OCI-LY1 (cell line): ENCODE data around the gene LYL1.

Experiments
- H2AFZ ChIP-seq: fragments of 200-600 bp; sonication (generic), shearing (Covaris generic); 2 replicates; pipeline ENCODE4 v1.6.0; 2014; ENCODE audit warnings: antibody characterized with exemption, mild to moderate bottlenecking, low read length
- H3F3A ChIP-seq: fragments of 200-600 bp; sonication (generic), shearing (Covaris generic); 2 replicates; pipeline ENCODE4 v1.6.0; 2014; ENCODE audit warnings: mild to moderate bottlenecking, antibody characterized with exemption, low read length, moderate library complexity; ENCODE audit not compliant: insufficient read depth
- H3K27ac ChIP-seq: fragments of 200-600 bp; sonication (generic); 2 replicates; pipeline ENCODE4 v1.5.1; 2014; ENCODE audit warnings: low read length, mixed run types, mild to moderate bottlenecking, low read depth; ENCODE audit not compliant: poor library complexity, severe bottlenecking
- H3K27me3 ChIP-seq: fragments of 200-600 bp; sonication (generic); 2 replicates; pipeline ENCODE4 v1.6.0; 2014; ENCODE audit warnings: antibody characterized with exemption, mild to moderate bottlenecking, low read length, moderate library complexity; ENCODE audit not compliant: insufficient read depth
- H3K36me3 ChIP-seq: fragments of 200-600 bp; sonication (generic); 2 replicates; pipeline ENCODE4 v1.6.1; 2014; ENCODE audit warnings: mild to moderate bottlenecking, antibody characterized with exemption, low read length, moderate library complexity, mixed read lengths; ENCODE audit not compliant: insufficient read depth
- H3K4me1 ChIP-seq: fragments of 200-600 bp; sonication (generic); 2 replicates; pipeline ENCODE4 v1.5.1; 2014; ENCODE audit warnings: mild to moderate bottlenecking, low read length, moderate library complexity; ENCODE audit not compliant: insufficient read depth, severe bottlenecking
- H3K4me2 ChIP-seq: fragments of 200-600 bp; sonication (generic), shearing (Covaris generic); 2 replicates; pipeline ENCODE4 v1.6.1; 2014; ENCODE audit warnings: low read length
- H3K4me3 ChIP-seq: fragments of 200-600 bp; sonication (generic); 2 replicates; pipeline ENCODE4 v1.5.1; 2014; ENCODE audit warnings: low read length, low read depth, mild to moderate bottlenecking, mixed read lengths; ENCODE audit not compliant: poor library complexity, severe bottlenecking
- H3K79me2 ChIP-seq: fragments of 200-600 bp; shearing (Covaris generic); 2 replicates; pipeline ENCODE4 v1.6.1; 2016; ENCODE audit warnings: mixed run types, low read length, mixed read lengths; ENCODE audit not compliant: insufficient read depth
- H3K9ac ChIP-seq: fragments of 200-600 bp; sonication (generic), shearing (Covaris generic); 2 replicates; pipeline ENCODE4 v1.6.1; 2014; ENCODE audit warnings: mild to moderate bottlenecking, low read length, mixed read lengths
- H3K9me2 ChIP-seq: fragments of 200-600 bp; sonication (generic), shearing (Covaris generic); 2 replicates; pipeline ENCODE4 v1.6.1; 2014; ENCODE audit warnings: low read depth, mild to moderate bottlenecking, low read length, mixed read lengths
- H3K9me3 ChIP-seq: fragments of 200-600 bp; shearing (Covaris generic); 2 replicates; pipeline ENCODE4 v1.6.1; 2014; ENCODE audit warnings: low read length, mixed read lengths
- H4K20me1 ChIP-seq: fragments of 200-600 bp; sonication (generic), shearing (Covaris generic); 2 replicates; pipeline ENCODE4 v1.6.0; 2016; ENCODE audit warnings: mild to moderate bottlenecking, low read length; ENCODE audit not compliant: insufficient read depth
- EZH2 ChIP-seq: fragments of 200-600 bp; sonication (generic), shearing (Covaris generic); IDR thresholded peaks from 2 replicates; pipeline ENCODE4 v1.8.0; 2017; ENCODE audit warnings: borderline replicate concordance, mixed run types, mild to moderate bottlenecking, antibody characterized with exemption, low read length, moderate library complexity, mixed read lengths
- TF ChIP-seq, protein P1 (sequence below): fragments of 200-600 bp; sonication (generic), shearing (Covaris generic); IDR thresholded peaks from 2 replicates; pipeline ENCODE4 v1.5.1; 2017; ENCODE audit warnings: mild to moderate bottlenecking, antibody characterized with exemption, low read length, moderate library complexity, mixed read lengths

LYL1 gene

DNA sequence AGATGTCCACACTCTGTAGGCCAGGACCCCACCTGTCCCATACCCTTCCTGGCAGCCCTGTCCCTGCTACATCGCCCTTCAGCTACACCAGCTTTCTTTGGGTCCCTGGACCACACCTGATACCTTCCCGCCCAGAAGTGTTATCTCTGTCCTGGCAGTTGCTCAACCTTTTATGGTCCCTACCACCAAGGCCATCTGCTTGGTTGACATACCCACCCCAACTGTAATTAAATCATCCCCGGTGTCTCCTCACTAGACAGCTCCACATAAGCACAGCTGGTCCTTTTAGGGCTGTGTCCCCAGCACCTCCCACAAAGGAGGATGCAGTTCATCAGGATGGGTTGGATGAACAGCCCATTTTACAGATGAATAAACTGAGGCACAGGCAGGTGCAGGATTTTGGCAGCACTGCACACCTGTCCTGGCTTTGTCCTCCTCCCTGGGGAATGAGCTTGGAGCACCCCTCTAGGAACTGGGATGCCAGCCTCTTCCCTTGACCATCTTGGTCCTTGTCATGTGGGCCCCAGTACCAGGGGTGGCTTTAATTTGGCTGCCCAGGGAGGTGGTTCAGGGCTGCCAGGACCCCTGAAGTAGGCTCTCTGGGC, 28.3 kb upstream of the LYL1 start:
- H3K4me2 ChIP-seq: no peak overlapping the region
- H3K27ac ChIP-seq: no peak overlapping the region
- H3K36me3 ChIP-seq: peaks cover 42% of the 10 kb centered on the region; the same call in 1 of the 2 replicates
- no peaks in the 10 kb centered on the region for H3K9me2 ChIP-seq
- H3K79me2 ChIP-seq: peaks cover 24% of the 10 kb centered on the region
- no peak for TF ChIP-seq EZH2
- TF ChIP-seq, protein P1, sequence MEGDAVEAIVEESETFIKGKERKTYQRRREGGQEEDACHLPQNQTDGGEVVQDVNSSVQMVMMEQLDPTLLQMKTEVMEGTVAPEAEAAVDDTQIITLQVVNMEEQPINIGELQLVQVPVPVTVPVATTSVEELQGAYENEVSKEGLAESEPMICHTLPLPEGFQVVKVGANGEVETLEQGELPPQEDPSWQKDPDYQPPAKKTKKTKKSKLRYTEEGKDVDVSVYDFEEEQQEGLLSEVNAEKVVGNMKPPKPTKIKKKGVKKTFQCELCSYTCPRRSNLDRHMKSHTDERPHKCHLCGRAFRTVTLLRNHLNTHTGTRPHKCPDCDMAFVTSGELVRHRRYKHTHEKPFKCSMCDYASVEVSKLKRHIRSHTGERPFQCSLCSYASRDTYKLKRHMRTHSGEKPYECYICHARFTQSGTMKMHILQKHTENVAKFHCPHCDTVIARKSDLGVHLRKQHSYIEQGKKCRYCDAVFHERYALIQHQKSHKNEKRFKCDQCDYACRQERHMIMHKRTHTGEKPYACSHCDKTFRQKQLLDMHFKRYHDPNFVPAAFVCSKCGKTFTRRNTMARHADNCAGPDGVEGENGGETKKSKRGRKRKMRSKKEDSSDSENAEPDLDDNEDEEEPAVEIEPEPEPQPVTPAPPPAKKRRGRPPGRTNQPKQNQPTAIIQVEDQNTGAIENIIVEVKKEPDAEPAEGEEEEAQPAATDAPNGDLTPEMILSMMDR: no peak
- no peaks in the 10 kb centered on the region for H3K9me3 ChIP-seq
- no peaks in the 10 kb centered on the region for H4K20me1 ChIP-seq
- H3K4me1 ChIP-seq: no peaks in the 10 kb centered on the region
- no peaks in the 10 kb centered on the region for H3K27me3 ChIP-seq
- H3K9ac ChIP-seq: no peak overlapping the region
- no peak overlapping the region for H2AFZ ChIP-seq
- H3F3A ChIP-seq: no peaks in the 10 kb centered on the region
- H3K4me3 ChIP-seq: no peak overlapping the region

DNA sequence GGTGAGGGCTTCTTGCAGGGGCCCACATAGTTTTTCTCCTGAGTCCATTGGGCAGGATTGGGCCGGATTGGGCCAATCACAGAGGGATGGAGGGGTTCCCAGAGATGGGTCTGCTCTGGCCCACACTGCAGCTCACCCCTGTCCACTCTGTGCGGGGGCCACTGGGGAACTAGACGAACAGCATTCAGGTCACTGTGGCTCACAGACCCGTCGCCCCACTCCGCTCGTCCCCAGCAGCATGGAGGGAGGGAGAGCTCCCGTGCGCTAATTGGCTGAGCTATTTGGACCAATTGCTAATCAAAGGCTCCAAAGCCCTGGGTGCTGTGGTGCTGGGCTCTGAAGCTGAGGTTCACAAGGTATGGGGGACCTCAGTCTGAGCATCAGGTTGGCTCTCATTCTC, 26.7 kb upstream of the LYL1 start:
- Histone ChIP-seq H3F3A (no peaks in the 10 kb centered on the region), H3K36me3 (peaks cover 34% of the 10 kb centered on the region; the same call in 1 of the 2 replicates), H2AFZ (no peak overlapping the region), H3K79me2 (peaks cover 24% of the 10 kb centered on the region), H3K9me3 (no peaks in the 10 kb centered on the region), H3K4me1 (no peaks in the 10 kb centered on the region), H3K9ac (no peak overlapping the region), H3K9me2 (no peaks in the 10 kb centered on the region), H3K27me3 (no peaks in the 10 kb centered on the region), H4K20me1 (no peaks in the 10 kb centered on the region), H3K4me2 (no peak overlapping the region), H3K27ac (no peak overlapping the region), H3K4me3 (no peak overlapping the region)
- no peak for TF ChIP-seq EZH2

DNA sequence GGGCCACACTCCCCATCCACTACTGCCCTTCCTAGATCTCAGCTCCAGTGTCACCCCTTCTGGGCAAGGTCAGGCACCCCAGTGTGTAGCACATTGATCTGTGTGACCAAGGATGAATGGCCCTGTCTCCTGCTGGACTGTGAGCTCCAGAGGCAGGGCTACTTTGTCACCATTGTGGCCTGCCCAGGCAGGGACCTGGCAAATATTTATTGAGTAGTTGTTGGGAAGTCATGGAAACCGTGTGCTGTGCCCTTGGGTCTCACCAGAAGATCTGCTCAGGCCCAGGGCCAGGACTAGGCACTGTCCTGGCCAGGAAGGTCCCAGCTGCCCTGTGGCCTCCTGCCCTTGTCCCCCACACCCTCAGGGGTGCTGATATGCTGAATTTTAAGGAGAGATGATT, 25.9 kb upstream of the LYL1 start:
- no peak overlapping the region for H3K4me2 ChIP-seq
- H3K9me3 ChIP-seq: no peaks in the 10 kb centered on the region
- no peak overlapping the region for H3K9ac ChIP-seq
- TF ChIP-seq, protein P1: no peak
- TF ChIP-seq EZH2: no peak
- no peak overlapping the region for H3K27ac ChIP-seq
- H4K20me1 ChIP-seq: no peaks in the 10 kb centered on the region
- H2AFZ ChIP-seq: no peak overlapping the region
- H3K4me1 ChIP-seq: no peaks in the 10 kb centered on the region
- H3K36me3 ChIP-seq: peaks cover 32% of the 10 kb centered on the region; the same call in 1 of the 2 replicates
- H3K9me2 ChIP-seq: no peaks in the 10 kb centered on the region
- H3K4me3 ChIP-seq: no peak overlapping the region
- H3K27me3 ChIP-seq: no peaks in the 10 kb centered on the region
- peaks cover 20% of the 10 kb centered on the region for H3K79me2 ChIP-seq
- no peaks in the 10 kb centered on the region for H3F3A ChIP-seq
